Endothelial cell (in vitro differentiated cells): Measurements from ENCODE around the gene HOXD3. TPM values are rescaled to one million over a fixed set of nuclear protein-coding genes. Genes with fewer than 3 reads are reported as not detected.

Experiments used
- DNase-seq: peaks from one replicate; pipeline ENCODE4 v3.0.0; 2021; ENCODE audit warnings: low spot score
- H3K27ac Mint-ChIP-seq: one replicate; pipeline ENCODE4 v1.8.0; 2021; ENCODE audit warnings: mixed read lengths, inconsistent platforms; ENCODE audit not compliant: unreplicated experiment
- H3K27me3 Mint-ChIP-seq: one replicate; pipeline ENCODE4 v1.8.0; 2021; ENCODE audit warnings: mild to moderate bottlenecking, moderate library complexity, mixed read lengths, inconsistent platforms; ENCODE audit not compliant: unreplicated experiment
- H3K36me3 Mint-ChIP-seq: one replicate; pipeline ENCODE4 v1.8.0; 2021; ENCODE audit warnings: mild to moderate bottlenecking, low read depth, mixed read lengths, inconsistent platforms; ENCODE audit not compliant: unreplicated experiment
- H3K4me1 Mint-ChIP-seq: one replicate; pipeline ENCODE4 v1.8.0; 2021; ENCODE audit warnings: mild to moderate bottlenecking, mixed read lengths, inconsistent platforms; ENCODE audit not compliant: unreplicated experiment
- H3K4me3 Mint-ChIP-seq: one replicate; pipeline ENCODE4 v1.8.0; 2021; ENCODE audit warnings: mild to moderate bottlenecking, mixed read lengths, inconsistent platforms; ENCODE audit not compliant: unreplicated experiment
- H3K9me3 Mint-ChIP-seq: one replicate; pipeline ENCODE4 v1.8.0; 2021; ENCODE audit warnings: mixed read lengths, inconsistent platforms; ENCODE audit not compliant: unreplicated experiment
- total RNA-seq: library from RNA; stranded (reverse); fragmentation: NEBNext Ultra II Directional; extraction: Animal tissue kit (Norgen Biotek cat#: 25700); gene quantifications from one replicate; pipeline ENCODE4 v1.2.1, GENCODE V29; 2021; ENCODE audit not compliant: unreplicated experiment
- TF ChIP-seq, protein P1 (sequence below): fragments of 200-600 bp; sonication (generic); IDR thresholded peaks from one replicate; pipeline ENCODE4 v1.5.0; 2021; ENCODE audit warnings: antibody characterized with exemption; ENCODE audit not compliant: unreplicated experiment

HOXD3 gene
- total RNA-seq, 1 donor from 2014 or later = 4.1 TPM

DNA sequence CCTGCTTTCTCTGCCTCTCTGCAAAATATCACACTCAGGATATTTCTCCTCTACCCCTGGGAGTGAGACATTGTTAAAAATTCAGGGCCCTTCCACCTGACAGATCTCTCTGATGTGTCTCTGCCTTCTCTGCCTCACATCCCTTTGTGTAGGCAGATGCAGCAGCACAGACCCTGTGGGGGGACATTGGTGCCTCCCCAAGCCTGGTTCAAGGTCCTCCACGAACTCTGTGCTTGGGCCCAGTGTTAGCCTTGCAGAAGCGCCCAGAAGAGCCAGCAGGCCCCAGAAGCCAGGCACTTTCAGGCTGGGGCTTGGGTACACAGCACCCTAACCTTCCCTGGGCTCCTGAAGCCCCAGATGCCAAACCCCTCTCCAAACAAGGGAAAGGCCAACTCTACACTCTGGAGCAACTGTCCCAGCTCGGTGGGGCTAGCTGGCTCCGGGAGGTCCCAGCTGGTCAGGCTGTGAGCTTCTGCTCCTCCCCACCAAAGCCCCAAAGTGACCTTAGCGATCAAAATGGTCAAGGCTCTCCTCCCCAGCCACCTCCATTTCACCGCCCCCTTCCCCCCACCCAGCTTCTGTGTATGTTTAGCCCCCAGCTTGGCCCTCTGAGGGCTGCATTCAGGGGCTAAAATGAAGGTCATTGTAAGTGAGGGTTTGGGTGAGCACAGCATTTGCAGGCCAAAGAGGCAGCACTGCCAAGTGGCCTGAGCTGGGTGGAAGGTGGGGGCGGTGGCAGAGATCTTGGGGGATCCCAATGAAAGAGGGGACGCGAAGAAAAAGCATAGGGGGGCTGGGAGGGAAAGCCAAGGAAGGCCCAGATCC, 31.9 kb upstream of the HOXD3 start:
- no peaks in the 10 kb centered on the region for H3K9me3 Mint-ChIP-seq
- H3K4me3 Mint-ChIP-seq = peak overlapping the region; percentile 33
- H3K27ac Mint-ChIP-seq = no peak overlapping the region
- peaks cover 45% of the 10 kb centered on the region for H3K27me3 Mint-ChIP-seq
- H3K36me3 Mint-ChIP-seq = no peaks in the 10 kb centered on the region
- peaks cover 24% of the 10 kb centered on the region for H3K4me1 Mint-ChIP-seq
- TF ChIP-seq, protein P1, sequence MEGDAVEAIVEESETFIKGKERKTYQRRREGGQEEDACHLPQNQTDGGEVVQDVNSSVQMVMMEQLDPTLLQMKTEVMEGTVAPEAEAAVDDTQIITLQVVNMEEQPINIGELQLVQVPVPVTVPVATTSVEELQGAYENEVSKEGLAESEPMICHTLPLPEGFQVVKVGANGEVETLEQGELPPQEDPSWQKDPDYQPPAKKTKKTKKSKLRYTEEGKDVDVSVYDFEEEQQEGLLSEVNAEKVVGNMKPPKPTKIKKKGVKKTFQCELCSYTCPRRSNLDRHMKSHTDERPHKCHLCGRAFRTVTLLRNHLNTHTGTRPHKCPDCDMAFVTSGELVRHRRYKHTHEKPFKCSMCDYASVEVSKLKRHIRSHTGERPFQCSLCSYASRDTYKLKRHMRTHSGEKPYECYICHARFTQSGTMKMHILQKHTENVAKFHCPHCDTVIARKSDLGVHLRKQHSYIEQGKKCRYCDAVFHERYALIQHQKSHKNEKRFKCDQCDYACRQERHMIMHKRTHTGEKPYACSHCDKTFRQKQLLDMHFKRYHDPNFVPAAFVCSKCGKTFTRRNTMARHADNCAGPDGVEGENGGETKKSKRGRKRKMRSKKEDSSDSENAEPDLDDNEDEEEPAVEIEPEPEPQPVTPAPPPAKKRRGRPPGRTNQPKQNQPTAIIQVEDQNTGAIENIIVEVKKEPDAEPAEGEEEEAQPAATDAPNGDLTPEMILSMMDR = no peak
- DNase-seq = no peak

DNA sequence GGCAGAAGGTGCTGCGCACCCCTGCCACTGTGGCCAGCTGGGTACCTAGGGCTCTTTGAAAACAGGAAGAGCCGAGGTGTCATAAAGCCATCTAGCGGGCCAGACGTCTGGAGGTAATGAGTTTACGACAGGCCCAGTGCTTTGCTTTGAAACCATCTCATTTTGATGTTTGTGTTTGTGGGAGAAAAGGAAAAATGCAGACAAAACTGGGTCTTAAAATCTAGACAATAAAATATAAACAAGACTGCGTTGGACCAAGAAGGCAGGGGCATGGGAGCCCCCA, 31.4 kb upstream of the HOXD3 start:
- DNase-seq = no peak
- Mint-ChIP-seq H3K27ac (no peak overlapping the region), H3K9me3 (no peaks in the 10 kb centered on the region), H3K36me3 (no peaks in the 10 kb centered on the region), H3K4me3 (no peak overlapping the region), H3K4me1 (peaks cover 24% of the 10 kb centered on the region), H3K27me3 (peaks cover 42% of the 10 kb centered on the region)
- TF ChIP-seq, protein P1 = no peak

DNA sequence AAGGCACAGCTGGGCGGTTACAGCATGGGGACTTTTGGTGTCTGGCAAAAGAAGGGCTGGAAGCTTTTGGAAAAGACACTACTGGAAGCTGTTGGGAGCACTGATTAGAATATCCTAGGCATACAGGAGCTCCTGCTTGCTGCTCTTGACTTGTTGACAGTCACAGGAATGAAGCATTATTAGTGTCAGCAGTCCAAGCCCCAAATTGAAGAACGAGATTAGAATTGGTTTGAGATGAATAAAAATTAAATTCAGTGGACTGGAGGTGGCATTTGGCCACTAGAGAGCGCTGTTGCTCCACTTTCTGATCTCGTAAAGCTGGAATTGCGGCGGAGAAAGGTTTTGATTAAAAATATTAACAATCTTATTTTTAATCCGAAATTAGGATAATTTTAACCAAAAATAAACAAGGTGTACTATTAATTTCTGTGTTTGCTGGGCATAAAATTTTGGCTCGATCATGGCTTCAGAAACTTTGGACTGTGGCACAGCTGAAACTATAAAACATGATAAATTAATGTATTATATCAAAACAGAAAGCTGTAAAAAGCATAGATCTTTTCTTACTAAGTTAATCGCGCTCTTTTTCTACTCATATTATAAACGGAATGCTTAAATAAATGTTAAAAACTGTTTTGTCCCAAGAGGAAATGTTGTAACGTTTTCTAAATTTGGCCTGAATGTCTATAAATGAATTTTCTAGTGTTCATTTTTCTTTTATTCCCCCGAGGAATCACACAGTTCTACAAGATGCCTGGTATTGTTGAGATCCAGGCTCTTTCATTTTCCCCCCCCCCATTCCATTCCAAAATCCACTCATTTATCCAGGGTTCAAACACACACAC, 30.0 kb upstream of the HOXD3 start:
- DNase-seq = peak; percentile 69
- H3K4me3 Mint-ChIP-seq = no peak overlapping the region
- no peak overlapping the region for H3K27ac Mint-ChIP-seq
- no peaks in the 10 kb centered on the region for H3K9me3 Mint-ChIP-seq
- TF ChIP-seq, protein P1 = peak; percentile 93
- H3K27me3 Mint-ChIP-seq = peaks cover 42% of the 10 kb centered on the region
- peaks cover 30% of the 10 kb centered on the region for H3K4me1 Mint-ChIP-seq
- no peaks in the 10 kb centered on the region for H3K36me3 Mint-ChIP-seq

DNA sequence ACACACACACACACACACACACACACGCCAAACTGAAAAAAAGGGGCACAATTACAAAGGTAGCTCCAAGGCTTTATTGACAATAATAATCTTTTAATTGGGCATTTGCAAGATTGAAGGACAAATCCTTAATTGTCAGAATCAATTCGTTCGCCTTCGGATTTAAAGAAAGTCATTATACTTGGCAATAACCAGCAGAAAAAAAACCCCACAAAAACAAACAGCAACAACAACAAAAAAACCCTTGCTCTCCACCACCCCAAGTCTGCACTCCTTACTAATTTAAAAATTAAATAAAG, 29.4 kb upstream of the HOXD3 start:
- H3K4me3 Mint-ChIP-seq = peak overlapping the region; percentile 90
- TF ChIP-seq, protein P1 = no peak
- H3K9me3 Mint-ChIP-seq = no peaks in the 10 kb centered on the region
- peaks cover 43% of the 10 kb centered on the region for H3K27me3 Mint-ChIP-seq
- no peak for DNase-seq
- H3K4me1 Mint-ChIP-seq = peaks cover 30% of the 10 kb centered on the region
- H3K27ac Mint-ChIP-seq = no peak overlapping the region
- H3K36me3 Mint-ChIP-seq = no peaks in the 10 kb centered on the region
